HG02870 (cell line): ENCODE data around the gene IRX4.

Experiments
- ATAC-seq: cut with Tn5 transposase; IDR thresholded peaks from one replicate; pipeline ENCODE4 v1.9.1; 2021; ENCODE audit warnings: mild to moderate bottlenecking, moderate library complexity; ENCODE audit not compliant: unreplicated experiment

Gene IRX4

DNA sequence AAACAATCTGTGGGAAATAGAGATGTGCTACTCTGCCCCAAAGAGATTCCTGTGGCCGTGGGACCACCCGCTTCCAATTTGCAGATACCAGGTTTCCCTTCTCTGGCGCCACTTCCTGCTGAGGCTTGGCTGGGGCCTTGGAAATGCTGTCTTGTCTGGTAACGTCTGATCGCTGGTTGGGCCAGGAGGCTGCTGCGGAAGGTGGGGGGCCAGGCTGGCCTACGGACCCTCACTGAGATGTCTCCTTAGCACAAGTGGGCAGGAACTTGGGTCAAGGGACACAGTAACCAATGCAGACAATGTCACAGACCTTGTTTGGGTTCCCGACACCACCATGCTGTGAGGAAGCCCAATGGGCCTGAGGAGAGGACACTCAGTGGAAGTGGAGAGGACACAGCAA, 31.7 kb upstream of the IRX4 start:
- ATAC-seq = no peak

DNA sequence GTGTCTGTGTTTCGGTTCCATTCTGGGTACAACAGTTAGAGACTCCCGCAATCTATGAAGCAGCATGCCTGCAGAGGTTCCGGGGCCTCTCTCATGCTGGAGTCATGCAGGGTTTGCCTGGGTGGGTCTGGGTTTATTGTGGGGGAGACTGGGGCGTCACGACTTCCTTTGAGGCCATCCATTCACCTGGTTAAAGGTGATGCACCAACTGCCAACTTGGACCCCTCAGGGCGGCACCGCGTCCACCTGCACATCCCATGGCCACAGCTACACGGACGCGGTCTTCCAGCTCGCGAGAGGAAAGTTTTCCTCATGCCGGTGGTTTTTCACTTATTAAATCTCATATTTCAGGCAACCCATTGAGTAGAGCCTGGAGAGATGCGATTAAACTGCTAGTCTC, 30.9 kb upstream of the IRX4 start:
- ATAC-seq = no peak

DNA sequence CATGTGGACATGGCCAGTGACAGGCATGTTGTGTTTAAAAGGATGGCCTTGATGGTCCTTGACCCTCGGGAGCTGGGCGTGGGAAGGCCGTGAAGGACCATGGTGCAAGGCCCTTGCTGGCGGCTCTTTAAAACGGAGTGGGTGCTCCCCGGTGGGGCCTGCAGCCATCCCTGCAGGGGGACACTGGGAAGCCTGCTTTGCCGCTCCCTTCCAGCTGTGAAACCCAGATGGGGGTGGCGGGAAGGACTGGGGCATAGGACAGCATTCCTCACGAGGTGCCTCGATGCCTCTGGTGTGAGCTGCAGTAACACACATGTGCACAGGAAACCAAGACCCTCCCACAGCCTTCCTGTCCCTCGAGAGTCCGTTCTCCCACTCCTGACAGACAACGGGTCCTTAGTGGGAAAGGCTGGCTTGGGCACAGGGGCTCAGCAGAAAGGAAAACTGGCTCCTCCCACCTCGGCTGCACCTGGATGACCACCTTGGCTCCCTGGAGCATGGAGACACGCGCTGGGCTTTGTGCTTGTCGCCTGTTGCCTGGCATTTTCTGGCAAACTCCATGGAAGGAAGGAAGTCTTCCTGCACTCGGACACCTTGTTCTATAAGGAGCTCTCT, 30.3 kb upstream of the IRX4 start:
- no peak for ATAC-seq

DNA sequence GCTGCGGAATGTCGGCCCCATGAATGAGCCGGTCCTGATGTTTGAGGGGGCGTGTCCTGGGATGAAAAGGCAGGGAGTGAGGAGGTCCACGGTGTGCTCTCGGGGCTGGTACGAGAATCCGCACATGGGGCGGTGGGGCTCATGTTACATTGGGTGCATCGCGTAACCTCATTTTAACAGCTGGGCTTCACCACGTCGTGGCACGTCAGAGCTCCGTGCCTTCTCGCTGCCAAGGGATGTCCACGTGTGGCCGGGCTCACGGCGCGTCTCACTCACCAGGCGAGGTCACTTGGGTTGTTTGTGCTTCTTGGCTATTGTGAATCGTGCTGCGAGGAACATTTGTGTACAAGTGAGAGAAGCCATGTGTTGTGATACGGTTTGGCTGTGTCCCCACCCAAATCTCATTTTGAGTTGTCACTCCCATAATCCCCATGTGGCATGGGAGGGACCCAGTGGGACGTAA, 29.1 kb upstream of the IRX4 start:
- ATAC-seq = no peak

DNA sequence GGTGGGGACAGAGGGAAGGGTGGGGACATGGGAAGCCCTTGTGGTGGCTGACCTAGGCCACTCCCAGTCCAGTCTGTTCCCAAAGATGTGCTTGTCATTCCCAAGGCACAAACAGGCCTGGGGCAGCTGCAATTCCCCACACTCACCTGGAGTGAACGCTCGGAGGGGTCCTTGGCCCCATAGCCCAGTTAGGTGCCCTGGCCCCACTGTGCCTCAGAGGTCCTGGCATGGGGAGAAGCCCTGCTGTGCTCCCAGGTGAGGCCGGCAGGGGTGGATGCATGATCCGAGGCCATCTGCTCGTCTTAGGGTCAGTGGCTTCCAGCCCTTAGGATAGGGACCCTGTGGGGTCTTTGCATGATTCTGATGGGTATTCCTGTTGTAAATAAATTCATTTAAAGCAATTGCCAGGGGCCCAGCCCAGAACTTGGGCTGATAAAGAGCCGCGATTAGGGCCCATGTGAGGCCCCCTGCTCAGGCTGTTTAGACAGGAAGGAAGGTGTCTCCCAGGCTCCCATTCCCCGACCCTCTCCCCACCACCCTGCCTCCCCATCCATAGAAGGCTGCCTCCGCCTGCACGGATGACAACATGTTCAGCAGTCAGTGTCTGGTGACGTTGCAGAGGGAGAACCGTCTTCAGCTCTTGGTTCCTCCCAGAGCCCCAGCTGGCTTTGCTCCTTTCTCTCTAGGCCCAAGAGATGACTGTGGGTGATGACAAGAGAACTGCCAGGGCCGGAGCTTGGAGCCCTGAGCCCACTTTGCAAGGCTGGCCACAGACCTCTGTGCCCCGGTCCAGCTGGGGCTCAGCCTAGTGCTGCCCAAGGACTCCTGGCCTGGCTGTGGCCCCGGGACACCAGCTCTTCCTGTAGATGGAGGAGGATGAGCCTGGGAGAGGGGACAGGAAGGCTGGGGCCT, 28.4 kb upstream of the IRX4 start:
- no peak for ATAC-seq

DNA sequence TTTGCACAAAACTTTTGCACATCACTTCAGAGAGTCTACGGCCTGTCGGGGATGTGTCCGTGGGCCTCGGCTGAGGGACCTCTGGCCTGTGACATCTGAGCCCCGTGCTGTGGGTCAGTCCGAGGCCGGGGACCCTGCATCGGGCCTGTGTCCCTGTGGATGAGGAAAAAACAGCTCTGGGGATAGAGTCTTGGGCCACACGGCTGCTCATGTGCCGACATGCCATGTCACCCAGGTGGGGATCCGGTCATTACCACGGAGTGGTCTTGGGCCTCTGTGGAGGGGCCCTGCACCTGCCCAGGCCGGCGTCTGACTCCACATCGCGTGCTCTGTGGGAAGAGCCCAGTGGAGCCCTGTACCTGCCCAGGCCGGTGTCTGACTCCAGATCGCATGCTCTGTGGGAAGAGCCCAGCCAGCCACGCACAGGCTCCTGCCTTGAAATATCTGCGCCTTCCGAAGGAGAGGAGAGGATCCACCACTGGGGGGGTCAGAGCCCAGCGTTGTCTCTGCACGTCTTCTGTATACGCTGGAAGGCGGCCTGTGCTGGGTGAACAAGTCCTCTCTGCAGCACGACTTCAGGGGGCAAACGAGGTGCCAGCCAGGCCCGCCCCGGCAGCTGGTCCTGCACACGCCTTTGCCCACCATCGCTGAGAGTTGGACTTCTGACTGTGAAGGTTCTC, 27.5 kb upstream of the IRX4 start:
- ATAC-seq = no peak

DNA sequence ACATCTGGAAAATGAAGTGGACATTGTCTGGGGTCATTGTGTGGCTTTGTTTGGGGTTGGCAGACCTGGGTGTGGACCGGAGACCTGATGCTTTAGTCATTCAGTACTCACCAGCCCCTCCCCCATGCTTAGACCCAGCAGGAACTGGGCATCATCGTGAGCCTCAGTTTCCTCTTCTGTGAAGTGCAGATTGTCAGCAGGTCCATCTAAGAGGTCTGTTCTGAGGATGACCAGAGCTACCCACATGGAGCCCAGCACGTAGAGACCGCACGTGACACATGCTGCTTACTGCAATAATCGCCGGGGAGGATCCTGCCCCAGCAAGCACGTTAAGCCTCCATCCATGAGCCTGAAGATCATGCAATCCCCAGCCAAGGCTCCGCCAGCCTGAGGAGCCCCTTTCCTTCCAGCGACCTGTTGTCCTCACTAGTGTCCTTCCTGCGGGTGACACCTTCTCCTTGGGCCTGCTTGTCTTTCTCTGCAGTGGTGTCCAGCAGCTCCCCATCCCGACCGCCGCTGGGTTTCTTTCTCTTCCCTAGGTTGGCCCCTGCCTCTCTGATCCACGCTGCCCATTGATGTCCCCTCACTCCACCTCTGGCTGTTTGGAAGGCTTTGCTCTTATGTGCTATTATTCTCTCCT, 26.7 kb upstream of the IRX4 start:
- ATAC-seq = no peak

DNA sequence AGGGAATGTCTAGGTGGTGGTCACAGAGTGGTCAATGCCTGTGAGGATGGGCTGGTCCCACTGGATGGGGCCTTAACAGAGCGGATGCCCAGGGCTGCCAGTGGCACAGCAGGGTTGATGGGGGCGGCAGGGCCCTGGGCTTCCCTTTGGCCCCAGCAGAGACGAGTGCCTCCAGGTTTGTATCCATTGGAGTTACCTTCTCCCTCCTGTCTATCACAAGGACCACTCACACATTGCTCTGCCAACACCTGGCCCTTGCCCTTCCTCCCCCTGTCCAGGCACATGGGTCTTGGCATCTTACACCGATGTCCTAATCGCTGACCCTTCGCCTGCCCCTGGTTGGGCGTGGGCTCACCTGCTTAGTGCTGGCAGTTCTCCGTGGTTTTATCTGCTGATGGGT, 26.2 kb upstream of the IRX4 start:
- ATAC-seq = no peak

DNA sequence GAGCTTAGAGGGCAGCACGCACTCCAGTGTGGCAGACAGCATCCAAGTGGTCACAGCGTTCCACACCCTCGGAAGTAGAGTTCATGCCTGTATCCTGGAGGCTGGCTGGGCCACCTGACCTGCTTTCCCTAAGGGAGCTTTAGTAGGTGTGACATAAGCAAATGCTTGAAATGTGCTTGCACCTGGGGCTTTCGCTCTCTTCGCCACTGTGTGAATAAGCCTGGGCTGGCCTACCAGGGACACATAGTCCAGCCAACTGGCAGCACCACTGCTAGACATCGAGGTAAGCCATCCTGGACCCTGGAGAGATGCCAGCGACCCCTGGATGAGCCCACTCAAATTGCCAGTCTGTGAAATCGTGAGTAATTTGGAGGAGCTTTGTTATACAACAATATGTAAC, 24.9 kb upstream of the IRX4 start:
- ATAC-seq = no peak

DNA sequence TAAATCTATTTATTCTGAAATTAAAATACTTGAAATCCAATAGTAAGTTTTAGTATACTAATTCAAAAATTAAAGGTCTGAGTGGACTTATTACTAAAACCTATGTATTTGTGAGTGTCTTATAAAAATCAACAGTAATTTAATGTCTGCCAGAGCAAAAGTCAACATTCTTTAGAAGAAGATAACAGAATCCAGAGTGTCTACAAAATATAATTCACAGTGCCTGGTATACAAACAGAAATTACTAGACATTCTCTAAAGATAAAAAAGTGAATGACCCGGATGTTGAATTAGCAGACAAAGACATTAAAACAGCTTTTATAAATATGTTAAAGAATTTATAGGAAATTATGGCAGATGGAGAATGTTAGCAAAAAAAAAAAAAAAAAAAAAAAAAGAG, 22.4 kb upstream of the IRX4 start:
- ATAC-seq = no peak

DNA sequence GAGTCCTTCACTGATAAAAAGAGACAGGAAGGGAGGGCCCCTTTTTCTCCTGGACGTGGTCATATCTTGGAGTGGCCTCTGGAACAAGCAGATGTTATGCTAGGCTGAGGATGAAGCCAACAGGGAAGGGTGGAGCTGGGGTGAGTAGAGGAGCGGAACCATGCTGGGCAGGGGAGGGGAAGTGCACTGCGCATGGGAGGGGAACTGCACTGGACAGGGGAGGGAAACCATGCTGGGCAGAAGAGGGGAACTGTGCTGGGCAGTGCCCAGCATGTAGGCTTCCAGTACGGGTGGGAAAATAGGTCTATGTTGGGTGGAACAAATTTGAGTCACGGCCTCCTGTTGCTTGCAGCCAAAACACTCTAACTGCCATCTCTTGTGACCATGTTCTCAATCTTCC, 19.3 kb upstream of the IRX4 start:
- ATAC-seq = no peak

DNA sequence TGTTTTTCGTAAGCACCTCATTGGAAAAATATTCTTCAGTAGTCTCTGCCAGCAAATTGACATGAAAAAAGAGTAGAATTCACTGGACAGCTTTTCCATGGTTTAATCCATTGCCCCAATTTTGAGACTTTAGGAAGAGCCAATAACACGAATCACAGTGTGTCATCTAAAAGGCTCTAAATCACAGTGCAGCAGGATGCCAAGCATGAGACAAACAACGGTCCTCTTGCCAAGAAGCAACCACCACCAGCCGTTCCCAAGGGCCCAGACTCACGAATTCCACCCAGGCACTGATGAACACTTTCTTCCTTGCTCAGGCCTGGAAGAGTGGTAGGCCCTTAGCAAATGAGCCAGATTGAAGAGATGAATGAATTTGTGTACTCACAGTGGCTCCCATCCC, 18.3 kb upstream of the IRX4 start:
- no peak for ATAC-seq

DNA sequence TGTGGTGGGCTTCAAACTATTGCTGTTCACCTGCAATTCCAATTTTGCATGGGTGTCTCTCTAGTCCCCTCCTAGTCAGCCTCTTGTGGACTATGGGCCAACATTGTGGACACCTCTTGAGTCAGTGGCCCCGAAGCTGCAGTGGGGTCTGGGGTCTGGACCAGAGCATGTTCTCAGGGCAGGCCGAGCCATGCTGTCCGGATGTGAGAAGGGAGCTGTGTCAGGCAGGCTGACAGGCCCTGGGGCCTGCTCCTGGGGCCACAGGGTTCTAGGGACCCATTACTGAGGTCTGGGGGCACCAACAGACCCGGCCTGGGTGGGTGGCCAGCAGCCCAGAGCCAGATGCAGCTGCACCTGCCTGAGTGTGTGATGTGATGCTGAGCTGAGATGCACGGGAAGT, 16.5 kb upstream of the IRX4 start:
- no peak for ATAC-seq

DNA sequence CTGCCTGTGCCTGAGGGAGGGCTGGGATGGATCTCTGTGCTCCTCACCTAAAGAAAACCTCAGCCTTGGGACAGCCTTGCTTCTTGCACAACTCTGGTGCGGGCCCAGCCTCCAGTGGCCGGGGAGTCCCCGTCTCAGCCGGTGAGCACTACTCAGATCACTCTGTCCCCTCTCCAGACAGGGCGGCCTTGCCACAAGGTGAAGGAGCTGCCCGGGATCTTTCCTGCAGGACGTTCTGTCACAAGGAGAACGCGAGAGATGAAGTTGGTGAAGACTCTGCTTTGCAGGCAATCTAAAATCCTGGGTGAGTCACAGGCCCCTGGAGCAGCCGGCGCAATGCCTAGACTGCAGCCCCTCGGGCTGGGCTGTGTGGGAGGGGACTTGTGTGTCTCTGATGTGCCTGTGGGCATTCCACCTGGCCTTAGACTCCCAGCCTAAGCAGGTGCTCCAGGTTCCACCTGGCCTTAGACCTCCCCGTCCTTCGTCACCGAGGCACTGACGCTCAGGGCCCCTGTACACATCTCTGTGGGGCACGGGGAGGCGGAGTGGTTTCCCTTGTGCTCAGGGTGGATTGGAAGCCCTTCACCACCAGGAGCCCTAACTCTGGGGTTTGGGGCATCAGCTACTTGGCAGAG, 15.2 kb upstream of the IRX4 start:
- no peak for ATAC-seq

DNA sequence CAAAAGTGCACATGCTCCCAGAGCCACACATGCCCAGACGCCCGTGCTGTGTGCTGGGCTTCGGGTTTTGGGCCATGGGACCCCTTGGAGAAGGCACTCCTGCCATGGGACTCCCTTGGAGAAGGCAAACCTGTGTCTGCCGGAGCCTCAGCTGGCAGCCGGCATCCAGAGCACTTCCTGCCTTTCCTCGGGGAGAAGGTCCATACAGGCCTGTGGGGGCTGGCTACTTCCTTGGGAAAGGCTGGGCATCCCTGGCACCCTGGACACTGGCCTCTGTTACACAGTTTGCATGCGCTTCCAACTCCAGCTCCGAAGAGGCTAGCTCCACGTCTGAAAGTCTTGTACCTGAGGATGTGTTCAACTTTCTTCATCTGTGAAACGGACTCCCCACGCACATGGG, 14.7 kb upstream of the IRX4 start:
- no peak for ATAC-seq

DNA sequence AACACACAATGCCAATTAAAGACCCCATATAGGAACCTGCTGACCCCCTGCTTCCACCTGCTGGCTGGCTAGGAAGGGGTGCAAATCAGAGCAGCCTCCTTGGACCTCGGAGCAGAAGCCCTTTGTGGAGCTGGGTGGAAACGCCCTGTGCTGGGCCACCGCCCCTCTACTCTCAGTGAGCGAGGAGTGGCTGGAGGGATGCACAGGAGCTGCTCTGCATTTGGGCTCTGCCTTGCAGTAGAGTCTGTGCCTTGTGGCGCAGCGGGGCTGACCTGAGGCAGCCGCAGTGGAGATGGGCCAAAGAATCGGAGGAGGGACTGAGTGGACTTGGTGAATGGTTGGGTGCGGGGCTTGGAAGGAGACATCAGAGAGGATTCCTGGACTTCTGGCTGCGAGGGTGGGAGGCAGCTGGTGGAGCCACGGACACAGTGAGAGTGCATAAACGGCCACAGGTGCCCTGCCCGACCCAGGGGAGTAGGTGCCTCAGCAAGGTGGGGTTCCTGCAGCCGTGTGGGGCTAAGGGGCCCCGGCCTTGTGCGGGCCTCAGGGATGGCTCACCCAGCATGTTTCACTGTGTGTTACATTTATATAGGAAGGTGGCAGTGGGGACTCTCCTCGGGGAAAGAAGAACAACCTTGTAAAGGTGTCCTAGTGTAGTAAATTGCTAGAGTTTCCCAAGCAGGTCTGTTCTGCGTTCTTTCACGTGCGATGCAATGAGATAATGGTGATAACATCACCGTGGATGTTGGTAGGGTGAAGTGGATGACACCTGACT, 14.1 kb upstream of the IRX4 start:
- no peak for ATAC-seq

DNA sequence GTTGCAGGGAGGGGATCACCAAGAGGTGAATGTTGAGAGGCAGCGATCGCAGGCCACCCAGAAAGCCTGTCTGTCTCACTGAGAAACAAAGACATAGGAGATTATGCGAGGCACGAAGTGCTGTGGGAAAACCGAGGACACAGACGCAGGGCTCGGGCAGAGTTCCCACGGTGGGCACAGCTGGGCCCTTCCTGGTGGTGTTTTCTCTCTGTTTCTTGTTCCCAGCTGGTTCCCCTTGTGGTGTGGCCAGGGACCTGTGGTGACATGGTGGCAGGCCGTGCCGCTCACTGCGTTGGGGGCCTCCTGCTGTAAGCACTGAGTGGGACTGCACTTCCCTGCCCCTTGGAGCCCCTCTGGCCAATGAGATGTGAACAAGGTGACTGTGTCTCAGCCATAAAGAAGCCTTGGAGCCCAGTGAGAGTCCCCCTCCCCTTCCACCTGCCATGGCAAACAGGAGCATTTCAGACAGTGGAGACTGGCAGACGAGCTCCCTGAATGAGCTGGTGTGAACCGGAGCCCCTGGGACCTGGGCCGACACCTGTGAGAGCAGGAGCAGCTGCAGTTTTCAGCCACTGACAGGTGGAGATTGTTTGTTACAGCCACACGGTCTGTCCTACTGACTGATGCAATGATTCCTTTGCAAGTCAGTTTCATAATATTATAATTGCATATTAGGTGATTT, 13.2 kb upstream of the IRX4 start:
- ATAC-seq = no peak

DNA sequence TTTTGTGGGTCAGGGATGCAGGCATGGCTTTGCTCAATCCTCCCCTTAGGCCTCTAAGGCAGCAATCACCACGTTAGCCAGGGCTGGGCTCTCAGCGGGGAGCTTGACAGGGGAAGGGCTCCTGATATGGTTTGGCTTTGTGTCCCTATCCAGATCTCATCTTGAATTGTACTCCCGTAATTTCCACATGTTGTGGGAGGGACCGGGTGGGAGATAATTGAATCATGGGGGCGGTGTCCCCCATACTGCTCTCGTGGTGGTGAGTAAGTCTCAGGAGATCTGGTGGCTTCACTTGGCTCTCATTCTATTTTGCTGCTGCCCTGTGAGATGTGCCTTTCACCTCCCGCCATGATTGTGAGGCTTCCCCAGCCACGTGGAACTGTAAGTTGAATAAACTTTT, 11.5 kb upstream of the IRX4 start:
- ATAC-seq = no peak

DNA sequence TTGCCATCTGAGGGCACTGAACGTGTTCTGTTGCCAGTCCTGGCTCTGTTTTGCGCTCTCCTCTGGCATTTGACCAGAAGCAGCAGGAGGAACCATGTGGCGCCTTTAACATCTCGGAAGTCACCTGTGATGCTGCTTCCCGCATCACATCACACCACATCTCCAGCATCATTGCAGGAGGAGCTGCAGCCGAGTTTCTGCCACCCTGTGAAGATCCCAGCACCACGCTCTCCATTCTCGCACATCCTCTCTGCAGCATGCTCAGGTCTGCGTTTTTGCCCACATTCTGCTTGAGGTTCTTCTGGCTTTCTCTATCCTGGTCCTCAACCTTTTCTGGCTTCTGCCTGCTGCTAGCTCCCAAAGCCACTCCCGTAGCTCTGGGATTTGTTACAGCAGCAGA, 11.0 kb upstream of the IRX4 start:
- no peak for ATAC-seq
